GM12874 (cell line): Measurements from ENCODE around the gene WDR88.

Source experiments
- TF ChIP-seq, protein P1 (sequence below): IDR thresholded peaks from 2 replicates; pipeline ENCODE4 v1.5.1; 2011; ENCODE audit warnings: low read depth, mild to moderate bottlenecking, control low read depth, low read length, moderate library complexity; ENCODE audit not compliant: insufficient read depth

Gene WDR88

DNA sequence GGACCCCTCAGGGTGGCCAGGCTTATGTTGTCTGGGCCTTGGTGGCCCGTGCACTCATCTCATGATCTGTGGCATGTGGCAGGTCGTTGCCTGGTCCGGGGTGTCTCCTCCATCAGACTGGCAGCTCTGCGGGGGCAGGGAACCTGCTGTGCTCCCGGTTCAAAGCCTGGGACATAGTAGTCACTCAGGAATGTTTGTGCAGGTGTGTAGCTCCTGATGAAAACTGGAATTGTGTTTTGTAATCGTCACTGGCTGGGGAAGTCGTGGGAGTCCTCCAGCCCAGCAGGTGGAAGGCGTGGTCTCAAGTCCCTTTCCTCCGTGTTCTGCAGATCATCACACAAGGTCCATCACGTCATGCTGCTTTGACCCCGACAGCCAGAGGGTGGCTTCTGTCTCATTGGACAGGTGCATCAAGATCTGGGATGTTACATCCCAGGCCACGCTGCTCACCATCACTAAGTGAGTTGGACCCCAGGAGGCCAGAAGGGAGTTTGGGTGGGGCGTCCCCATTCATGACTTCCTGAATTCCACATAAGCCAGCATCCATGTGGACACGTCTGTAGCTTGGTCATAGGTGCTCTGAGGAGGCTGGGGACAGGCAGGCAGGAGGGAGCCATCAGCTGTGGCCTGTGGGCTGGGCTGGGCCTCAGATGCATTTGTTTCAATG lies 19.1 kb downstream of the WDR88 start:
- TF ChIP-seq, protein P1, sequence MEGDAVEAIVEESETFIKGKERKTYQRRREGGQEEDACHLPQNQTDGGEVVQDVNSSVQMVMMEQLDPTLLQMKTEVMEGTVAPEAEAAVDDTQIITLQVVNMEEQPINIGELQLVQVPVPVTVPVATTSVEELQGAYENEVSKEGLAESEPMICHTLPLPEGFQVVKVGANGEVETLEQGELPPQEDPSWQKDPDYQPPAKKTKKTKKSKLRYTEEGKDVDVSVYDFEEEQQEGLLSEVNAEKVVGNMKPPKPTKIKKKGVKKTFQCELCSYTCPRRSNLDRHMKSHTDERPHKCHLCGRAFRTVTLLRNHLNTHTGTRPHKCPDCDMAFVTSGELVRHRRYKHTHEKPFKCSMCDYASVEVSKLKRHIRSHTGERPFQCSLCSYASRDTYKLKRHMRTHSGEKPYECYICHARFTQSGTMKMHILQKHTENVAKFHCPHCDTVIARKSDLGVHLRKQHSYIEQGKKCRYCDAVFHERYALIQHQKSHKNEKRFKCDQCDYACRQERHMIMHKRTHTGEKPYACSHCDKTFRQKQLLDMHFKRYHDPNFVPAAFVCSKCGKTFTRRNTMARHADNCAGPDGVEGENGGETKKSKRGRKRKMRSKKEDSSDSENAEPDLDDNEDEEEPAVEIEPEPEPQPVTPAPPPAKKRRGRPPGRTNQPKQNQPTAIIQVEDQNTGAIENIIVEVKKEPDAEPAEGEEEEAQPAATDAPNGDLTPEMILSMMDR, result no peak

DNA sequence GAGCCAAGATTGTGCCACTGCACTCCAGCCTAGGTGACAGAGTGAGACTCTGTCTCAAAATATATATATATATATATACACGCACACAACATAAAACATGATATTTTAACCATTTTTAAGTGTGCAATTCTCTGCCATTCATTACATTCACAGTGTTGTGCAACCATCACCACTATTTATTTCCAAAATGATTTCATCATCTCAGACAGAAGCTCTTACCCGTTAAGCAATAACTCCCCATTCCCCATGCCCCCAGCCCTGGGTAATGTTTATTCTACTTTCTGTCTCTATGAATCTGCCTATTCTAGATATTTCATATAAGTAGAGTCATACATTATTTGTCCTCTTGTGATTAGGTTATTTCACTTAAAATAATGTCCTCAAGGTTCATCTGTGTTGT lies 20.3 kb downstream of the WDR88 start:
- TF ChIP-seq, protein P1, result no peak

DNA sequence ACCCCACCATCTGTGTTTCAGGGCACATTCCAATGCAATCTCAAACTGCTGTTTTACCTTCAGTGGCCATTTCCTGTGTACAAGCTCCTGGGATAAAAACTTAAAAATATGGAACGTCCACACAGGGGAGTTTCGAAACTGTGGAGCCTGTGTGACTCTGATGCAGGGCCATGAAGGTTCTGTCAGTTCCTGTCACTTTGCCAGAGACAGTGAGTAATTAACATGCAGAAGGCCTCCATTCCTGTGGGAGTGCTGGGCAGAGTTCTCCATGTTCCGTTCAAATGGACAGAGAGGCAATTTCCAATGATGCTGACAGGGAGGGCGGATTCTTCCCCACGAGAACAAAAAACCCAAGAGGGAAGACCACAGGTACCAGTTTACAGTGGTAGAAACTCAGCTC lies 24.4 kb downstream of the WDR88 start:
- TF ChIP-seq, protein P1, result no peak

DNA sequence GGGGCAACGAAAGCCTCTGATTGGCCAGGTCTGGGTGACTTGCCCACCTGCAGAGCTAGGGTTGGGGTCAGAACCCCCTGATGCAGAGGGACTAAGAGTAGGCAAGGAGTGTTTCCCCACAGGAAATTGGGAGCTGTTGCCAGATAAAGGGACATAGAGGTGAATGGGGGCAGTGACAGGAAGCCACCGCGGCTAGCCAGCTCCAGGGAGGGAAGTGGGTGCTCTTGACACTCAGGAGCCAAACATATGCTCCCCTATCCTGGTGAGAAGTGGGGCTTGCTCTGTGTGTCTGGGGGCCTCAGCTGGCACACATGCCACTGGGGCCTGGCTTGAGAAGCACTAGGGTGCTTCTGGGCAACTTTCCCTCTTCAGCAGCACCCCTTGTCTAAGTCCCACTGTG lies 26.0 kb downstream of the WDR88 start:
- TF ChIP-seq, protein P1, result no peak

DNA sequence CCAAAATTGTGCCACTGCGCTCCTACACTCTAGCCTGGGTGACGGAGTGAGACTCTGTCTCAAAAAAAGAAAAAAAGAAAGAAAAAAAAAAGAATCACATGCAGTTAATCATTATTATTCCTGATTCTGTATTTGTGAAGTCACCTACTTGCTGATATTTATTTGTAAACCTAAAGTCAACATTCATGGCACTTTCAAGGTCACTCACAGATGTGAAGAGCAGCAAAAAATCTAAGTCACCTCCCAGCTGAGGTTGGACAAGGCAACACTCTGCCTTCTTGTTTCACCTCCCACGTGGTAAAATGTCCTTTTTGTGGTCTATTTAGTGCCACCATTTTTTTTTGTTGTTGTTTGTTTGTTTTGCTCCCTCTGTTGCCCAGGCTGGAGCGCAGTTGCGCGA lies 26.5 kb downstream of the WDR88 start:
- TF ChIP-seq, protein P1, result no peak

DNA sequence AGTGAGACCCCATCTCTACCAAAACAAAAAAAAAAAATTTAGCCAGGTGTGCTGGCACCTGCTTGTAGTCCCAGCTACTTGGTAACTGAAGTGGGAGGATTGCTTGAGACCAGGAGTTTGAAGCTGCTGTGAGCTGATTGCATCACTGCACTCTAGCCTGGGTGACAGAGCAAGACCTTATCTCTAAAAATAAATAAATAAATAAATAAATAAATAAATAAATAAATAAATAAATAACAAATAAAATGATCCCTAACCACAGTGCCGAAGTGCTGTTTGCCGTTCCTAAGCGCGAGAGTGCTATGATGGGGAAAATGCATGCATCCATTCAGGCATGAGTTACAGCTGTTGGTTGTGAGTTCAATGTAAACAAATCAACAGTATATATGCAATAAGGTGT lies 27.2 kb downstream of the WDR88 start:
- TF ChIP-seq, protein P1, result no peak

DNA sequence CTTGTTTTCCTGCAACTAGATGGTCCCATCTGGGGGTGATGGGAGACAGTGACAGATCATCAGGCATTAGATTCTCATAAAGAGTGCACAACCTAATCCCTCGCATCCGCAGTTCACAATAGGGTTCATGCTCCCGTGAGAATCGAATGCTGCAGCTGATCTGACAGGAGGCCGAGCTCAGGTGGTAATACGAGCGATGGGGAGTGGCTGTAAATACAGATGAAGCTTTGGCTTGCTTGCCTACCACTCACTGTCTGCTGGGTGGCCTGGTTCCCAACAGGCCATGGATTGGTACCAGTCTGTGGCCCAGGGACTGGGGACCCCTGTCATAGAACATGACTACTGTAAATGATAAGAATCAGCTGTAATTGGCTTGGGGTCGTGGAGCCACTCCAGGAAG lies 28.0 kb downstream of the WDR88 start:
- TF ChIP-seq, protein P1, result no peak

DNA sequence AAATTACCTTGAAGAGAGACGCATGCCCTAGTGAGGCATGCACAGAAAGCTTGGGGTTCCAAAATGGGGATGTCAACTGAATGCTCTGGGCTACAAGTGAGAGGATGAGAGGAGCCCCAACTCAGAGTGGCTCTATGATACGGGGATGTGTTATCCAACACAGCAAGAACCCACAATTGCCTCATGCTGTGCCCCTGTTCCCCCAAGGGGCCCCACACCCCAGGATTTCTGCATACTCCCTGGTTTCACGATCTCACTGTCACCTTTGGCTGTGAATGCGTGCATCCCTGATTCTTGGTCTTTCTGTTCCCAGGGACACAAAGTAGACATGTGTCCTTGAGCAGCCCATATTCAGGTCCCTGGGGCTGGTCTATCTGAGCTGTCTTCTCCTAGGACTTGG lies 29.3 kb downstream of the WDR88 start:
- TF ChIP-seq, protein P1, result no peak
